Measurements from ENCODE around the gene SLC36A2.

SLC36A2 gene

GRCh38 chr5:151285683-151286082, 61.7 kb downstream of the SLC36A2 start:
- Histone ChIP-seq H3K27me3 (replicated peaks; ENCODE audit: insufficient read depth, low read length) (no peaks in the 10 kb centered on the region), H3K4me2 (ENCODE audit: low read depth, low read length) (no peak overlapping the region), H2AFZ (ENCODE audit: low read length) (no peak overlapping the region), H3K9me3 (replicated peaks; ENCODE audit: insufficient read depth, low read length) (no peaks in the 10 kb centered on the region), H3K4me3 (ENCODE audit: low read length) (no peak overlapping the region), H4K20me1 (ENCODE audit: insufficient read depth, low read length) (no peaks in the 10 kb centered on the region), H3K27ac (ENCODE audit: low read length) (no peak overlapping the region), H3K9me2 (replicated peaks; ENCODE audit: insufficient read depth, low read length) (no peaks in the 10 kb centered on the region), H3K9ac (ENCODE audit: low read length) (no peak overlapping the region), H3K79me2 (ENCODE audit: low read length) (no peaks in the 10 kb centered on the region), H3K4me1 (ENCODE audit: low read length) (no peaks in the 10 kb centered on the region), H3K36me3 (replicated peaks; ENCODE audit: insufficient read depth, low read length) (no peaks in the 10 kb centered on the region), H3F3A (ENCODE audit: insufficient read depth, low read length) (no peaks in the 10 kb centered on the region)
- TF ChIP-seq EZH2phosphoT487 (IDR thresholded peaks at IDR 0.05; ENCODE audit: low read length) (no peak), EZH2 (optimal IDR thresholded peaks at IDR 0.05; ENCODE audit: low read depth, low read length) (no peak)
- TF ChIP-seq, protein P1, sequence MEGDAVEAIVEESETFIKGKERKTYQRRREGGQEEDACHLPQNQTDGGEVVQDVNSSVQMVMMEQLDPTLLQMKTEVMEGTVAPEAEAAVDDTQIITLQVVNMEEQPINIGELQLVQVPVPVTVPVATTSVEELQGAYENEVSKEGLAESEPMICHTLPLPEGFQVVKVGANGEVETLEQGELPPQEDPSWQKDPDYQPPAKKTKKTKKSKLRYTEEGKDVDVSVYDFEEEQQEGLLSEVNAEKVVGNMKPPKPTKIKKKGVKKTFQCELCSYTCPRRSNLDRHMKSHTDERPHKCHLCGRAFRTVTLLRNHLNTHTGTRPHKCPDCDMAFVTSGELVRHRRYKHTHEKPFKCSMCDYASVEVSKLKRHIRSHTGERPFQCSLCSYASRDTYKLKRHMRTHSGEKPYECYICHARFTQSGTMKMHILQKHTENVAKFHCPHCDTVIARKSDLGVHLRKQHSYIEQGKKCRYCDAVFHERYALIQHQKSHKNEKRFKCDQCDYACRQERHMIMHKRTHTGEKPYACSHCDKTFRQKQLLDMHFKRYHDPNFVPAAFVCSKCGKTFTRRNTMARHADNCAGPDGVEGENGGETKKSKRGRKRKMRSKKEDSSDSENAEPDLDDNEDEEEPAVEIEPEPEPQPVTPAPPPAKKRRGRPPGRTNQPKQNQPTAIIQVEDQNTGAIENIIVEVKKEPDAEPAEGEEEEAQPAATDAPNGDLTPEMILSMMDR (IDR thresholded peaks at IDR 0.05; ENCODE audit: low read length), result no peak
- no peak for DNase-seq

DNA sequence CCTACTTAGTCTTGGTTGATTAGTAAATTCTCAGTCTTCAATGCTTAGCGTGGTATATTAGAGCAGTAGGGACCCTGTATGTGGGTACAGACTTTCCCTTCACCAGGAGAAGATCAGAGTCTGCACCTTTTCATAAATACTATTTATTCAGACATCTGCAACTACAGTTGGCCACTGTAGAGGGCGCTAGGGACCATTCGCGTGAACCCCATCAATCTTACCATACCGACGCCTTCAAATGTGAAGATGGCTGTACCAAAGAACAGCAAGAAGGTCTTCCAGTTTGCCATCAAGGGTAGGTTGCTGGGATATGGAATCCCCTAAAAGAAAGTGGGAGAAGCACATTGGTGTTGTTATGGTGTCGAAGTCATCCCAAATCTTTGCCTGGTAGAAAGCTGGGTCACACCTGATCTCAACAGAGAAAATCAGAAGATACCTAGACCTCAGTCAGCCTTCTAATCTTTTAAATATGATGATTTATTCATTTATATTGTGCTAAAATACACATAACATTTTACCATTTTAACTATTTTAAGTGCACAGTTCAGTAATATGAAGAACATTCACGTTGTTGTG, 62.9 kb downstream of the SLC36A2 start:
- H4K20me1 ChIP-seq (ENCODE audit: insufficient read depth, low read length), result no peaks in the 10 kb centered on the region
- no peak for DNase-seq
- H3K9me2 ChIP-seq (replicated peaks; ENCODE audit: insufficient read depth, low read length), result no peaks in the 10 kb centered on the region
- no peaks in the 10 kb centered on the region for H3K9me3 ChIP-seq (replicated peaks; ENCODE audit: insufficient read depth, low read length)
- no peak overlapping the region for H3K4me3 ChIP-seq (ENCODE audit: low read length)
- no peak for TF ChIP-seq EZH2 (optimal IDR thresholded peaks at IDR 0.05; ENCODE audit: low read depth, low read length)
- TF ChIP-seq, protein P1 (IDR thresholded peaks at IDR 0.05; ENCODE audit: low read length), result peak; percentile 35
- H3K4me1 ChIP-seq (ENCODE audit: low read length), result no peaks in the 10 kb centered on the region
- H3K36me3 ChIP-seq (replicated peaks; ENCODE audit: insufficient read depth, low read length), result no peaks in the 10 kb centered on the region
- no peak overlapping the region for H3K9ac ChIP-seq (ENCODE audit: low read length)
- H3K4me2 ChIP-seq (ENCODE audit: low read depth, low read length), result no peak overlapping the region
- H3K27ac ChIP-seq (ENCODE audit: low read length), result no peak overlapping the region
- H3K27me3 ChIP-seq (replicated peaks; ENCODE audit: insufficient read depth, low read length), result no peaks in the 10 kb centered on the region
- no peaks in the 10 kb centered on the region for H3K79me2 ChIP-seq (ENCODE audit: low read length)
- no peaks in the 10 kb centered on the region for H3F3A ChIP-seq (ENCODE audit: insufficient read depth, low read length)
- no peak overlapping the region for H2AFZ ChIP-seq (ENCODE audit: low read length)

- H3K4me3 ChIP-seq (ENCODE audit: low read length), result no peak overlapping the region
- H3K9ac ChIP-seq (ENCODE audit: low read length), result no peak overlapping the region
- H3K27ac ChIP-seq (ENCODE audit: low read length), result no peak overlapping the region
- H3F3A ChIP-seq (ENCODE audit: insufficient read depth, low read length), result no peaks in the 10 kb centered on the region
- TF ChIP-seq EZH2phosphoT487 (IDR thresholded peaks at IDR 0.05; ENCODE audit: low read length) (no peak), EZH2 (optimal IDR thresholded peaks at IDR 0.05; ENCODE audit: low read depth, low read length) (no peak)
- TF ChIP-seq, protein P1 (IDR thresholded peaks at IDR 0.05; ENCODE audit: low read length), result no peak
- no peaks in the 10 kb centered on the region for H4K20me1 ChIP-seq (ENCODE audit: insufficient read depth, low read length)
- H3K36me3 ChIP-seq (replicated peaks; ENCODE audit: insufficient read depth, low read length), result no peaks in the 10 kb centered on the region
- H3K9me3 ChIP-seq (replicated peaks; ENCODE audit: insufficient read depth, low read length), result no peaks in the 10 kb centered on the region
- no peaks in the 10 kb centered on the region for H3K27me3 ChIP-seq (replicated peaks; ENCODE audit: insufficient read depth, low read length)
- H3K9me2 ChIP-seq (replicated peaks; ENCODE audit: insufficient read depth, low read length), result no peaks in the 10 kb centered on the region
- no peaks in the 10 kb centered on the region for H3K79me2 ChIP-seq (ENCODE audit: low read length)
- H3K4me1 ChIP-seq (ENCODE audit: low read length), result no peaks in the 10 kb centered on the region
- no peak for DNase-seq
- no peak overlapping the region for H2AFZ ChIP-seq (ENCODE audit: low read length)
- H3K4me2 ChIP-seq (ENCODE audit: low read depth, low read length), result no peak overlapping the region
Measured at GRCh38 chr5:151283120-151283825, 64.1 kb downstream of the SLC36A2 start.

Data from MM.1S (cell line).